GM18519 (cell line): Measurements from ENCODE around the gene MAN2A1.

Experiments
- ATAC-seq: cut with Tn5 transposase; IDR thresholded peaks from one replicate; pipeline ENCODE4 v1.9.1; 2021; ENCODE audit warnings: mild to moderate bottlenecking, moderate library complexity; ENCODE audit not compliant: unreplicated experiment, low FRiP score

MAN2A1 gene

DNA sequence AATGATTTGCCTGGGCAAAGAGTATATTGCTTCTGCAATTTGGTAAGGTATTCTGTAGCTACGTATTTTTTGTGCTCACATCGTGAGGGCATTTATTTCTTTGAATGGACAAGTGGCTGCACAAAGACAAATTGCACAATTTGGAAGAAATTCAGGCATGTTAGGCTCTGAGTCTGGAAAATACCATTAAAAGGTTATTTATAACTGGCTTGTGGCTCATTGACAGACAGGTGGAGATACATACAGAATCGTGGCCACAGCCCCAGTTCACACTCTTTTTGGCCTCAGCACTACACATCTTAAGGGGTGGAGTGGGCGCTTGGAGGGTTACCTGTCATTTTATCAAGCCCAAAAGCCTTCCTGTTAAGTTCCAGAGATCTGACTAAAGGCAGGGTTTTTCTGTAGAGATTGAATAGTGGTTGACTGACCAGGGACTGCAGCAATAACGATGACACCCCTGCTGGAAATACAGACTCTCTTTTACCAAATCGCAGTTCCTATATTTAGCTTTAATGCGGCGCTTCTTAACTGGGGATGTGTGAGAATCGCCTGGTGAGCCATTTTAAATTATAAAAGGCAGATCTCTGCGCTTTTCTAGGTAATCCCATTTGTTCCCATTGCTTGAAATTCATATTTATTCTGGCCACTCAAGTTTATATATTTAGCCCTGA lies 14.7 kb downstream of the MAN2A1 start:
- ATAC-seq: no peak

DNA sequence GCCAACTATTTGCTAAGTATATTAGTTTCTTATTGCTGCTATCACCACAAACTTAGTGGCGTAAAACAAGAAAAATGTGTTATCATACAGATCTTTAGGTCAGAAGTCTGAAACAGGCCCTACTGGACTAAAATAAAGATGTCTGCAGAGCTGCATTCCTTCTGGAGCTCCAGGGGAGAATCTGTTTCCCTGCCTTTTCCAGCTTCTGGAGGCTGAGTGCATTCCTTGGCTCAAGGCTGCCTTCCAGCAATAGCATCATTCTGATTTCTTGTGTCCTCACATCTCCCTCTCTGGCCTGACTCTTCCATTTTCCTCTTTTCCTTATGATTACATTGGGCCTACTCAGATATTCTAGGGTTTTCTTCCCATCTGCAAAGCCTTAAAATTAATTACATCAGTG lies 15.9 kb downstream of the MAN2A1 start:
- ATAC-seq: no peak

DNA sequence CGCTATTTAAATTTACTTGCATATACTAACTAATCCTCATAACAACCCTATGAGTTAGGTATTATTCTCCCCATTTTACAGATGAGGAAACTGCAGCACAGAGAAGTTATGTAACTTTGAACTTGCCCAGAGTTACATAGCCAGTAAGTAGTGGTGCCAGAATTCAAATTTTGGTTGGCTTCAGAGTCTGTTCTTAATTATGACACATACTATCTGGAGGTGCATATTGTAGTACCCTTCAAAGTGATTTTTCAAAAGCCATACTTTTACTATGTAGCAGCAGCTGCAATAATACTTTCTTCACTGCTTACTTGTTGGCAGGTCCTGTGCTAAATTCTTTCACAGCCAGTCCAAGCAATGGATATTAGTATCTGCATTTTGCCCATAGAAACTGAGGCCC lies 16.4 kb downstream of the MAN2A1 start:
- ATAC-seq: no peak

- ATAC-seq: no peak
Measured at GRCh38 chr5:109707531-109707930, 17.8 kb downstream of the MAN2A1 start.

GRCh38 chr5:109708813-109709212 lies 19.1 kb downstream of the MAN2A1 start:
- no peak for ATAC-seq

DNA sequence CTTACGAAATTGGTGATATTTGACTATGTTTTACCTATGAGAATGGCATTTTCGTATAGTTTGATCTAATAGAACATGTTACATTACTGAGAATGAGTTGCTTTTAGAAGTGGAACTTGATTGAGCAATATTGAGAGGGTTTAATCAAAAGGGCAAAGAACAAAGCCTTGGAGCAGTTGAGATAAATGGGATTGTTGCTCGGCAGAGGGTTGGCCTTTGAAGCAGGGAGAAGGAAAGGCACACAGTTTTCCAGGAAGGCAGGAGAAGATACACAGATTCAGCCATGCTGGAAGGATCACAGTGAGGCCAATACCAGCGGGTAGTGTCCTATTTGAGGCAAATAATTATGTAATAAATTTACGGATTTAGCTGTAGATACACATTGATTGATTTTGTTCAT lies 19.5 kb downstream of the MAN2A1 start:
- no peak for ATAC-seq

DNA sequence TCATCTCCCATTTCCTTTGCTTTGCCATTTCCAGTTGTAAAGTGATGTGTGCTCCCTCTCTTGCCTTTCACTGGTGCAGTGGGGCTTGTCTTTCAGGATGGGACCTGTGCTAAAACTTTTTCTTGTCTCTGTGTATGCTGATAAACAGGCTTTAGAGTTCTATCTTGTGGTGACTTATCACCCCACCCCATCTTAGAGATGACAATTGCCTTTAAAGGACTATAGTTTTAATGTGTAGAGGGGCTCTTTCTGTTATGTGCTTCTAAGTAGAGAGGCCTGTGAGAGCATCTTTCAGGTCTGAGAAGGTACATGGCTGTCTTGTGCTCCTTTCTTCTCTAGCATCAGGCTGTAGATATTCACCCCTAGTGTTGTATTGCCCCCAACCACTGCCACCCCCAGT lies 21.9 kb downstream of the MAN2A1 start:
- ATAC-seq: no peak

DNA sequence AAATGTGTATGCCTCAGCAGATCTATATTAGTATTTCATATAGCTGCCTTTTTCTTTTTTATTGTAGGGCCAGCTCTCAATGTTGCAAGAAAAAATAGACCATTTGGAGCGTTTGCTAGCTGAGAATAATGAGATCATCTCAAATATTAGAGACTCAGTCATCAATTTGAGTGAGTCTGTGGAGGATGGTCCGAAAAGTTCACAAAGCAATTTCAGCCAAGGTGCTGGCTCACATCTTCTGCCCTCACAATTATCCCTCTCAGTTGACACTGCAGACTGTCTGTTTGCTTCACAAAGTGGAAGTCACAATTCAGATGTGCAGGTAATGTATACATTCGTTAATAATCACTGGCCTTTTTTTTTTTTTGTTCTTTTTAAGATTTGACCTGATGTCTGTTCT lies 23.7 kb downstream of the MAN2A1 start:
- ATAC-seq: no peak

DNA sequence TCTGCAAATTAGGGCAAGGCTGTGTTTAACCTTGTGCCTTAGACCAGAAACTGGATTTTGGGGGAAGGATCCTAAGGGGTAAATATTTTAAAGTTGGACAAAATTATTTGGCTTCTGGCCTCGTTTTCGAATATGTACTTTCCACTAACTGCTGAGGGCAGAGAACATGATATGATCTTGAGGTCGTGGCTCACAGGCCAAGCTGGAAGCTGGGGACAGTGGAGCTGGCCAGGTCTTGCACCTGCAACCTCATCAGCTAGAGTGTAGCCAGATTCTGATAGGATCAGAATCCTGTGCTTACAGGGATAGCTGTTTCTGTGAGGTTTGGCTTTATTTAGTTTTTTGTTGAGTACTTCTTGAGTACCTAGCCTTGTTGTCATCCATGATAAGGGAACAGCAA lies 24.9 kb downstream of the MAN2A1 start:
- ATAC-seq: no peak

DNA sequence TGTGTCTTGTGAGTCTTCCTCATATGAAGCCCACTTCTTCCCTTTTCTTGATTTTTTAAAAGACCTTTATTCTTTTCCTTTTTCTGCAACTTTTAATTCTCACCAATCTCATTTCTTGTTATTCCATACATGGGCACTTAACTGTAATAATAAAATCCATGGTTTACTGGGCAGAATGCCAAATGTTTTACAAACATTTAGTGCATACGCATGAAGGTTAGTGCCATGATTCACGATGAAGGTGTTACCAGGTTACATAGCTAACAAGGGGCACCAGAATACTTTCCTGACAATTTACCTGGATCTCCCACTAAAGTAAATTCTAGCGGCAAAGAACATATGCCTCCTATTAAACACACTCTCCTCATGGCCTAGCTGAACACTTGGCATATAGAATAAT lies 28.5 kb downstream of the MAN2A1 start:
- no peak for ATAC-seq

- no peak for ATAC-seq
Measured at GRCh38 chr5:109718632-109719031, 28.9 kb downstream of the MAN2A1 start.

DNA sequence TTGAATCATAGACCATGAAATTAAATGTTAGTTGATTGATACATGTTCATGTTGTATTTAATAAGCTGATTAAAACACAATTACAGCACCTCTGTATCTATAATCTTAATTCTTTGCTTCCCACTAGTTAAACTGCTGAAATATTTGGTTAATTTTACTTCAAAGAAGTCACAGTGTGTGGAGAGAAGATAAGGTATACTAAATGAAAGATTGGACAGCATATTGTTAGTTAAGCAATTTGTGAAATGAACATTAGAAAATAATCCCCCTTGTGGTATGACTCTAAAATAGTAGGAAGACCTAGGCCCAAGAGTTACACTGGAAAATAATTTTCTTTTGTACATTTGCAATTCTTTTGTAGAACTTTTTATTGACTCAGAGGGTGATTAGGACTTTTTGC lies 30.3 kb downstream of the MAN2A1 start:
- ATAC-seq: no peak

GRCh38 chr5:109721741-109722140 lies 32.0 kb downstream of the MAN2A1 start:
- ATAC-seq: no peak

- no peak for ATAC-seq
Measured at GRCh38 chr5:109723606-109724005, 33.9 kb downstream of the MAN2A1 start.

GRCh38 chr5:109725135-109725534 lies 35.4 kb downstream of the MAN2A1 start:
- no peak for ATAC-seq

GRCh38 chr5:109739741-109740728 lies 50.3 kb downstream of the MAN2A1 start:
- ATAC-seq: peak; percentile 71

GRCh38 chr5:109740966-109741365 lies 51.2 kb downstream of the MAN2A1 start:
- no peak for ATAC-seq

- ATAC-seq: no peak
Measured at GRCh38 chr5:109741390-109741789, 51.7 kb downstream of the MAN2A1 start.

DNA sequence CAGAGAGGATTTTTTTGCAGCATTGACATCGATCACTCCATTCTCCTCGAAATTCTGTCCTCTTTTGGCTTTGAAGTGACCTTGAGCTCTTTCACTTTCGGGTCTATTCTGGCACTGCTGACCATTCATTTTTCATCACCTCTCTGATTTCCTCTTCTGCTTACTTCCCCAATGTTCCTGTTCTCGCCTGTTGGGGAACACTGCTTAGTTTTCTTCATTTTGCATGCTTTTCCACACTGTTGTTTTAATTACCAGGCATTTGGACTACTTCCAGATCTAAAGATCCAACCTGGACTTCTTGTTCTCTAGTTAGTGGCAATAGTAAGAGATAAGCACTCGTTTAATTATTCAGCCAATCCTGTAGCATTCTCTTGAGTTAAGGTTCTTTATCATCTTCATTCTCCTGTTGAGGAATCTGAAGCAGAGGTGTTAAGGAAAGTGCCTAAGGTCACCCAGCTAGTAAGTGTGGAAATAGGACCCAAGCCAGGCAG lies 53.4 kb downstream of the MAN2A1 start:
- no peak for ATAC-seq

DNA sequence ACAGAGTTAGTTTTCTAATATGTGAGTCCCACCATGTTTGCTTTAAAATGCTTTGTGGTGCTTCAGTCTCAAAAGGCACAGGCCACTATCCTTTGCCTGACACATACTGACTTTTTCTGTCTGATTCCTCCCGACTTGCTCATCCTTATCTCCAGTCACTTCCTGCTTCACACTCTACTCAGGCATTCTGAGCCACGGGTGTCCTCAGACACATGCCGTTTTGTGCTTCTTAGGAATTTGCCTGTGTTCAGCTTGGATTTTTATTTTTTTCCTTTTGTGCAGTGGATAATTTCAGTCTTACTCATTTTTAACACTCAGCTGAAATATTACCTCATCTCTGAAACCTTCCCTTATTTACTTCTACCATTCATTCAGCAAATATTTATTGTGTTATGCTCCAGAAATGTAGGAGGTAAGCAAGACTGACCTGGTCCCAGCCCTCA lies 54.1 kb downstream of the MAN2A1 start:
- no peak for ATAC-seq

GRCh38 chr5:109744261-109744660 lies 54.5 kb downstream of the MAN2A1 start:
- ATAC-seq: no peak

DNA sequence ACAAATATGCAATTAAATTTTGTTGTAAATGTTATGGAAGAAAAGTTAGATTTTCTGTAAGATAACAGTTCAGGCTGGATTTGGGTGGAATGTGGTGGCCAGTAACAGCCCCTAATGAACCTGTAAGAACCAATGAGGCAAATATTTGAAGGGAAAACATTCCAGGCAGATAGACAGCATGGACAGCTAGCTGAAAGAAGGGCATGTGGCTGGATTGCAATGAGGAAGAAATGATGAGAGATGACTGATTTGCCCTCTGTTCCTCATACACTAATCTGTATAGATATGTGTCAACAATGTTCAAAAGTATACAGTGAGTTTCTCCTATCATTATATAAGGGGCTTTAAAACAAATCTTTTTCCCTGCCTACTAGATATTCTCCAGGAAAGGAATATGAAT lies 58.8 kb downstream of the MAN2A1 start:
- ATAC-seq: no peak
